Lung (tissue), 12 donors: ENCODE data around the gene CYP26C1. TPM values are rescaled to one million over a fixed set of nuclear protein-coding genes. Genes with fewer than 3 reads are reported as not detected.

Source experiments
- ATAC-seq: fragments of 200-7000 bp; cut with Tn5 transposase; one replicate; pipeline ENCODE4 v1.9.1; 2020; ENCODE audit warnings: moderate number of reproducible peaks; ENCODE audit not compliant: insufficient read depth, low FRiP score
- DNase-seq, 3 donors: peaks; one replicate each; pipeline ENCODE4 v3.0.0-alpha.2; 2013 to 2017
- H3K27ac ChIP-seq, 2 donors: one replicate each; pipeline ENCODE4 v1.5.1; 2013; ENCODE audit warnings: mild to moderate bottlenecking in 2 of 2, moderate library complexity in 2 of 2, control low read depth in 1 of 2, inconsistent platforms in 1 of 2, low read depth in 1 of 2, low read length in 1 of 2
- H3K27me3 ChIP-seq, 3 donors: one replicate each; pipeline ENCODE4 v1.5.1; 2013; ENCODE audit warnings: low read length in 2 of 3; ENCODE audit not compliant: control insufficient read depth in 3 of 3, insufficient read depth in 3 of 3
- H3K36me3 ChIP-seq, 4 donors: one replicate each; pipeline ENCODE4 v1.5.1; 2013; ENCODE audit warnings: low read length in 4 of 4, mild to moderate bottlenecking in 1 of 4, moderate library complexity in 1 of 4; ENCODE audit not compliant: control insufficient read depth in 4 of 4, insufficient read depth in 4 of 4
- H3K4me1 ChIP-seq, 5 donors: one replicate each; pipeline ENCODE4 v1.5.1; 2013; ENCODE audit warnings: low read length in 5 of 5, mild to moderate bottlenecking in 2 of 5, moderate library complexity in 1 of 5; ENCODE audit not compliant: control insufficient read depth in 5 of 5, insufficient read depth in 5 of 5
- H3K4me3 ChIP-seq: one replicate; pipeline ENCODE4 v1.5.1; 2013; ENCODE audit warnings: mild to moderate bottlenecking, control low read depth, moderate library complexity
- H3K9ac ChIP-seq, 2 donors: one replicate each; pipeline ENCODE4 v1.5.1; 2013; ENCODE audit warnings: low read length in 2 of 2, control low read depth in 1 of 2; ENCODE audit not compliant: insufficient read depth in 1 of 2
- H3K9me3 ChIP-seq, 4 donors: one replicate each; pipeline ENCODE4 v1.5.1; 2013; ENCODE audit warnings: low read length in 3 of 4, mild to moderate bottlenecking in 1 of 4, moderate library complexity in 1 of 4; ENCODE audit not compliant: control insufficient read depth in 4 of 4, insufficient read depth in 3 of 4
- CTCF ChIP-seq: IDR thresholded peaks from 2 replicates; pipeline ENCODE4 v1.5.1; 2012; ENCODE audit warnings: mild to moderate bottlenecking; ENCODE audit errors: control extremely low read depth, extremely low read depth
- WGBS, 2 donors: extraction: QIAGEN DNeasy Blood & Tissue Kit; methylation state at CpG; one replicate each; pipeline ENCODE4 v1.1.7; 2013; 5-methylcytosine and 5-hydroxymethylcytosine counted together
- polyA plus RNA-seq, 2 donors: library from polyadenylated mRNA; stranded (reverse); fragments of 200-250 nt; gene quantifications; one replicate each; pipeline ENCODE4 v1.2.1, GENCODE V29; 2013
- total RNA-seq, 2 donors: library from RNA; depleted of rRNA in 1 of 2; stranded (reverse); fragments of >200 nt in 1 of 2; gene quantifications; one replicate each; pipeline ENCODE4 v1.2.1, GENCODE V29; 2014 to 2021
- donor health status: control.
- donor health status: control.
- donor health status: Bipolar disorder and iron deficiency.
- donor health status: healthy.
- donor health status: DM: yes; HTN: yes; CAD: no.

Gene CYP26C1
- total and polyA plus RNA-seq, 4 donors: 0.02 to 0.77 (median 0.06) TPM; not detected in 1

GRCh38 chr10:93081318-93081717 is 20.7 kb downstream of the CYP26C1 start:
- no peak overlapping the region for H3K27ac ChIP-seq
- no peak for TF ChIP-seq CTCF
- no peak overlapping the region for H3K9ac ChIP-seq
- H3K4me1 ChIP-seq: peaks cover 0 to 12% (median 0%) of the 10 kb centered on the region in 5 donors
- 58 to 69% methylated on average over 3 of the region's 3 CpGs for WGBS, 2 donors
- H3K9me3 ChIP-seq: no peaks in the 10 kb centered on the region
- no peaks in the 10 kb centered on the region for H3K36me3 ChIP-seq
- ATAC-seq (no peak), DNase-seq (no peak)
- no peak overlapping the region for H3K4me3 ChIP-seq
- peaks cover 0 to 19% (median 6%) of the 10 kb centered on the region in 3 donors for H3K27me3 ChIP-seq

- peaks cover 0 to 12% (median 0%) of the 10 kb centered on the region in 5 donors for H3K4me1 ChIP-seq
- DNase-seq (peak in 1 of 3 donors; percentile 52), ATAC-seq (no peak)
- 63 to 69% methylated on average over 10 of the region's 10 CpGs for WGBS, 2 donors
- no peak overlapping the region for H3K9ac ChIP-seq
- no peaks in the 10 kb centered on the region for H3K36me3 ChIP-seq
- no peaks in the 10 kb centered on the region for H3K9me3 ChIP-seq
- H3K4me3 ChIP-seq: no peak overlapping the region
- no peak for TF ChIP-seq CTCF
- H3K27me3 ChIP-seq: peaks cover 0 to 14% (median under 1%) of the 10 kb centered on the region in 3 donors
- no peak overlapping the region for H3K27ac ChIP-seq
Observed at GRCh38 chr10:93081834-93082233, 21.2 kb downstream of the CYP26C1 start.

GRCh38 chr10:93083743-93084539 is 23.3 kb downstream of the CYP26C1 start:
- no peak overlapping the region for H3K9ac ChIP-seq
- H3K27ac ChIP-seq: no peak overlapping the region
- TF ChIP-seq CTCF: no peak
- 80 to 89% methylated on average over 7 of the region's 7 CpGs for WGBS, 2 donors
- peaks cover 0 to 5% (median 0%) of the 10 kb centered on the region in 5 donors for H3K4me1 ChIP-seq
- no peaks in the 10 kb centered on the region for H3K27me3 ChIP-seq
- ATAC-seq: no peak
- no peak for DNase-seq
- no peak overlapping the region for H3K4me3 ChIP-seq
- H3K36me3 ChIP-seq: no peaks in the 10 kb centered on the region
- no peaks in the 10 kb centered on the region for H3K9me3 ChIP-seq
